GM19239 (cell line): Measurements from ENCODE around the gene RASSF5.

Source experiments
- DNase-seq: peaks from one replicate; pipeline ENCODE4 v3.0.0; 2011; ENCODE audit warnings: low spot score; ENCODE audit not compliant: insufficient read length
- FAIRE-seq: peaks from 2 replicates; lab custom pipeline; 2011; peaks lifted over from hg19 to GRCh38; lab: Jason Lieb, UNC

RASSF5 gene

DNA sequence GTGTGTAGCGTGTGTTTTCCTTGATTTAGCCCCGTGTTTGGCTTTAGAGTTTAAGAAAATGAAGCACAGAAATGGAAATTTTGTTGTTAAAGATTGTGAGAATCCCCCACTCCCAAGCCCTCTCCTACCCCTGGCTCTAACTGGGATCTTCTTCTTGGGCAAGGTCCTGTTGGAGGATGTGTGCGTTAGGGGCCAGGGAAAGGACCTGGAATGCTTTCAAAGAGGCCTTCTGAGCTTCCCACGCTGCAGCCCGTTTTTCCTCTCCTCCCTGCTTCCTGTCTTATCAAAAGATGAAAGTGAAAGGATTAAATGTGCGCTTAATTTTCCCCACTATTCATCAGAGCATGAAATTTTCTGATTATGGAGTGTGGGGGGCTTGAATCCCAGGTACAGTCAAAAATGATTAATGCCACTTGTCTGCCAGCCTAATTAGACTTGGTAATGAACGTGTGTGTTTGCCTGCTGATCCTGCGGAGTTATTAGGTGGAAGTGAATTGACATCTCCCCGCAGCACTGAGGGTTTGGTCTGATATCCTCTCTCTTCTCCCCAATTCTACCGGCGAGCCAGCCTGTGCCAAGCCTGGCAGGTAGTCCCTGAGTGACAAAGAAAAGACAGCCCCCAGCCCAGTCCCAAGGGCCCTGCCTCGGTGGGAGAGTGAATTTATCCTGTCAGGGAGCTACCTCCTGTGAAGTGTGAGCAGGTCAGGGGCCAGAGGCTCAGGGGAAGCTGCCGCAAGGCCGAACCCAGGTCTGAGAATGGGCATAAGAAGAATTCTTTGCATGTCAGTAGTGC lies 4.9 kb downstream of the RASSF5 start:
- DNase-seq = no peak
- no peak for FAIRE-seq

DNA sequence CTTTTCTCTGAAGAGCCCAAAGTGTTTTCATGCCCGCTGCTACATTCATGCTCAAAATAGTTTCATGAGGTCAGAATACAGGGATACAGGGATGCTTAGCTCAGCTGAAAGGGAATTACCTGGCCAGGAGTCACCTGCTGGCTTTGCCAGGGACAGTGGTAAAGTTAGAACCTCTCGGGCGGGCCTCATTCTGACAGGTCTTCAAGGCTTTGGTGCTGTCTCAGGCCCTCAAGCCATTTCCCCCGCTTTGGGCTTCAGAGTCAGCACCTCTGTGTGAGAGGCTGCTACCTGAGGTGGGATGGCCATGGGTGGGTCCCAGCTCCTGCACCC lies 5.5 kb downstream of the RASSF5 start:
- DNase-seq (no peak), FAIRE-seq (no peak)

DNA sequence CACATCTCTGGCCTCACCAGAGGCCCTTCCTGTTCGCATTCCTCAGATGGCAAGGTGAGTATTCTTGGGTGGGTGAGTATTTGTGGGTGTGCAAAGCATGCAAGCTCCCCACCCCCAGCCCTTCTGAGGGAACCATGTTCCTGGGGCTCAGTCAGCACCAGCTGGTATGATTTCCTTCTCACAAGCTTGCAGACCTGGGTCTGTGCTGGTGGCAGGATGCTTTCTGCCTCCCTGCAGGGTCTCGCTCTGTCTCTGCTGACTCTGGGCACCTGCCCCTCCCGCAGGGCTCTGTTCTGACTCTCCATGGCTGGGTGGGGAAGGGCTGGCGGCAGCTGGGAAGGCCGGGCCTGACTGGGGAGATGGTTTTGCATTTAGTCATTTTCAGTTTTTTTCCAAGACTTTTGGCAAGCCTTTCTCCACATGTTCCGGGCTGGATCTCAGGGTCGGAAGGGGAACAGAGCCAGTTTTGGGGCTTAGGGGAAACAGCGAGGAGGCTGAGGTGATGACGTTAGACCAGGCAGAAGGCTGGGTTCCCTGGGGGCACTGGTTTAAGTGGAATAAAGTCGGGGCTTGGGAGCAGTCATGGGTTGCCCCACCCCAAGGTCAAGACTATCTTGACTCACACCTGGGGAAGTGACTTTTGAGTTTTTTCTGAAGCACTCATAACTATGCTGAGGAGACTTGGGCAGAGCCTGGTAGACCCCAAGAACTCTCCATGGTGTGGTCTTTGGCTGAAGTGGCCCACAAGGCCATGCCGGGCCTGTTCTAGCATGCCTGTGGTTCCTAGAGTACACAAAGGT lies 6.2 kb downstream of the RASSF5 start:
- FAIRE-seq = no peak
- DNase-seq = no peak

DNA sequence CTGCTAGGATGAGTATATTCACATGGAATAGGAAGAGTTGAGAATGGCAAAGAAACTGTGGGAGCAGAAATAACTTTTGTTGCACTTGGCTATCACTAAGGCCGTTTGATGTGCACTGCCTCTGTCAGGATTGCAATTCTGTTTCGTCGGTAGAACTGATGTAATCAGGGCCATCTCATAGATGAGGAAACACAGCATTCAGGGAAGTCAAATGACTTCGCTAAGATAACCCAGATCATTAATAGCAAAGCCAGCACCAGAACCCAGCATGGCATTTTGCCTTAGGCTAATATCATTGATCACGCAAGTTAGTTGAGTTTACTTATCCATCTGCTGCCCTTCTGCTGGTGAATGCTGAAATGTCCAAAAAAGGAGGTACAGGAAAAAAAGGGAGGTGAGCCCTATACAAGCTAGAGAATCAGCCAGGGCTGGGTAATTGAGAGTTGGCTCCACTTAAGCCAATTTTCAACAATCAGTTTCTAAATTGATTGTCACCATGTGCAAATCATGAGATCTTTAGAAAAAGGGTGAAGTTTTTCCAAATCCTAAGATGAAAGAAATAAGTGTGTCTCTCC lies 7.6 kb downstream of the RASSF5 start:
- FAIRE-seq = no peak
- DNase-seq = no peak

DNA sequence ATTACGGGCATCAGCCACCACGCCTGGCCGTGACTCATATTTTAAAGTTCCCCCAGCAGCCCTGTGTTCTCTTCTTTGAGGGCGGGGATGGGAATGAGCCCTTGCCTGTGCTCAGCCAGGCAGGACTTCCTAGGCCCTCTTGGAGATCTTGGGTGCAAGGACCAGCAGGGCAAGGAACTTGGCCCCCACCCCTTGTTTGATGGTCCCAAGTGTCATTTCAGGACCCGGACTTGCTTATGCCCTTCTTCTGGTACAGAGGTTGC lies 9.3 kb downstream of the RASSF5 start:
- FAIRE-seq = no peak
- no peak for DNase-seq

DNA sequence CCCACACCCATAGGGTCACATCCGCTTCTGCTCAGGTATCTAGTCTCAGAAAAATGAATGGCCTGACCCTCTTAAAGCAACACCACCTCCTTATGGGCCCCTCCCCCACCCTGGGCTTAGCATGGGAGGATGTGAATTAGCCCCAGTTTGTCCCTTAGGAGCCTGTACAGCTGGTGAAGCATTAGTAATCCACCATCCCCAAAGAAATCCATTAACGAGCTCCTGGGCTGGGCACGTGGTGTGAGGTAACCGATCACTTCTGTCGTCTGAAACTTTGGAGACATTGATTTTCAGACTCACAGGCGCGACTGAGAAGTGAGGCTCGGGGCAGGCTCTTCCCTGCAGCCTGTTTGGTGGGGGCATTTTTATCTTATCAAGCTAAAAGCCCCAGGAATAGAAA lies 10.5 kb downstream of the RASSF5 start:
- FAIRE-seq (no peak), DNase-seq (no peak)

DNA sequence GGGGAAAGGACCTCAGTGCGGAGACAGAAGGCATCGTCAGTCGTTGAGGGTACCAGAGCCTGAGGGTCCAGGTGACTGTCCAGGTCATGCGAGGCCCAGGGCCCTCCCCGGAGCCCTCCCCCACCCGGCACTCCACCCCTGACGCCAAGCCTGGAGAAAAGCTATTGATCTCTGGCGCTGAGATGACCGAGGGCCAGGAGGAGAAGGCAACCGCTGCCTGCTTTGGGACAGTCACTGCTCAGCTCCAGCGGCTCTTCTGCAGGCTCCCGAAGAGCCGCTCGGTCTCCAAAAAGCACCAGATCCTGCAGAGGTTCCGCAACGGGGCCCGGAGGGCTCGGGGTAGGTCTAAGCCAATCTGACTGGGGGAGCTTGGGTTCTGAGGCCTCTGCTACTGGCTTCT lies 10.9 kb downstream of the RASSF5 start:
- DNase-seq (no peak), FAIRE-seq (no peak)

DNA sequence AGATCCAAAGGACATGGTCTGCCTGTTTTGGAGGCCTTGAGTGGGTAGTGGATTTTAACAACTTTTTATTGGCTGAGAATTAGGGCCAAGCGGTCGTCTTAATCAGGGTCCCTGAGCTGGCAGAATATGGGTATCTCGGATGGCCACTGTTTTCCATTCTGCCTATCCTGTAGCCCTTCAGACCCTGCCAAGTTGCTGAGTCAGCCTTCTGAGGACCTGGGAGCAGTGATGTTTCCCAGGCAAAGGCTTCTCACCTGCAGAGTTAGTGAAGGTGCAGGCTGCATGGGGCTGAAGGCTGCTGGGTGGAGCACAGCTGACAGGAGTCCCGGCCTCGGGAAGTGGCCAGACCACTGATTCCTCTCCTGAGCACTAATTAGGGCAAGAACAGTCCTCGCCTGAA lies 11.4 kb downstream of the RASSF5 start:
- DNase-seq (no peak), FAIRE-seq (no peak)

DNA sequence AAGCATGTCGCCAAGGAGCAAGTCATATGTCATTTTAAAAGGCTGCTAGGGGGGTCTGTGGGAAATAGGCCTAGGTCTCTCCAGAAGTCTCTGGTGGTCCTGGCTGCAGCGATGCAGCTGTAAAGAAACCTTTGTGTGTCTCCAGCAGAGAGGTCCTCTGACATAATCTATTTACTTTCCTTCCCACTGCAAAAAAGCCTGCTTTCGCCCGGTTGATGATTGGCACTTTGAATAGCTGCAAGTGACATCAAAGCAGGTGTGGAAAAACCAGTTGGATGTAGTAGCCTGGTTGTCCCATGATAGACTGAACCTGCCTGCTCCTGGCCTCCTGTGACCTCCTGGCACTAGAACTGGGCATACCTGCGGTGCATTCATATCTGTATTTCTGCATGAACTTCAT lies 13.8 kb downstream of the RASSF5 start:
- FAIRE-seq = no peak
- no peak for DNase-seq

DNA sequence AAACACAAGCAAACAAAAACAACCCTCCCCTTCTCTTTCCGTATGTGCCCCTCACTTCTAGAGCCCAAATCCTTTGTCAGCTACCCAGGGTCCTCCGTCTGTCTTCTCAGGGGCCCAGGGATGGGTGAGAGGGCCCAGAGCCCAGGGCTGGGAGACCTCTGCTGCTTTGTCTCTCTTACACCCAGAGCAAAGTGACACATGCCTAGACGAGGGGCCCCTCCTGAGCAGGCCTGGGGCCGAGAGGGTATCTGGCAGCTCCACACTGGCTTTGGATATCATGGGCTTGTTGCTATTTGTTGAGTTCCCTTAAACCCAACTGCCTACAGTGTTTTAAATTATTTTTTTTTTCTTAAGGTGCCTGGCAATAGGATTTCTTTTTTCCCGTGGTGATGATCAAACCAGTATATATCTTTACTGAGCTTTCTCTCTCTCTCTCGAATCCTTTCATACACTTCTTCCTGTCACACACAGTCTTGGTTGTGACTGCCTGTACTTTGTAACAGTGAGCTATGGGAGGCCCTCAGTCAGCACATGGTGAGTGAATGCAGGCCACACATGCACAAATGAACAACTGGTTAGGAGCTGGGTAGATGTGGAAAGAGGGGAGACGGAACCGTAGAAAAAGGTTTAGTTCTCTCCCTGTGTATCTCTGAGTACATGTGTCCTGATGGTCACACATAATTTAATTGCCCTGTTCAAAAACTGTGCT lies 14.5 kb downstream of the RASSF5 start:
- DNase-seq (no peak), FAIRE-seq (no peak)

DNA sequence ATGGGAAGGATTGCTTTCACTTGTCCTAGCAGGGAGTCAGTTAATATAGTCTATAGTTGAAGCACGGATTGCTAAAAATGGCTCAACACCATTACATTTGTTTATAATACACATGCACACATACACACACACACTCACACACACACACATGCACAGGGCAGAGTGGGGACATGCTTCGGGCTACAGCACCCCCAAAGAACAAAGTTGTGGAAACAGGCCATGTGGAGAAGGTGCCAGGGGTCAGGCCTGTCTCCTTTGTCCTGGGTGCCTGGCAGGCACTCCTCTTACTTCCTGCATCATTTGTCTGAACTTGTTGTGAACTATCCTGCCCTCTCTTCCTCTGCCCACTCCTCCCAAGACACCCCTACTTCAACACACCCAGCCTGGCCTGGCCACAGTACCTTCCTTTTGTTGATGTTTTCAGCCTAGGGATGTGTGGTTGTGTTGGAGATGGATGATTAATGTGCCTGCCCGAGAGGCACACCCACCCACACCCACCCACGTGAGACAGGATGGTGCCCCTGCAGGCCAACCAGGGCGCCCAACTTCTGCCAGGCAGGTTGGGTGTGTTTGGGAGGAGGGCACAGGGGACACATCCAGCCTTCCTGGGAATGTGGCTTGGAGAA lies 17.5 kb downstream of the RASSF5 start:
- no peak for FAIRE-seq
- DNase-seq = no peak

DNA sequence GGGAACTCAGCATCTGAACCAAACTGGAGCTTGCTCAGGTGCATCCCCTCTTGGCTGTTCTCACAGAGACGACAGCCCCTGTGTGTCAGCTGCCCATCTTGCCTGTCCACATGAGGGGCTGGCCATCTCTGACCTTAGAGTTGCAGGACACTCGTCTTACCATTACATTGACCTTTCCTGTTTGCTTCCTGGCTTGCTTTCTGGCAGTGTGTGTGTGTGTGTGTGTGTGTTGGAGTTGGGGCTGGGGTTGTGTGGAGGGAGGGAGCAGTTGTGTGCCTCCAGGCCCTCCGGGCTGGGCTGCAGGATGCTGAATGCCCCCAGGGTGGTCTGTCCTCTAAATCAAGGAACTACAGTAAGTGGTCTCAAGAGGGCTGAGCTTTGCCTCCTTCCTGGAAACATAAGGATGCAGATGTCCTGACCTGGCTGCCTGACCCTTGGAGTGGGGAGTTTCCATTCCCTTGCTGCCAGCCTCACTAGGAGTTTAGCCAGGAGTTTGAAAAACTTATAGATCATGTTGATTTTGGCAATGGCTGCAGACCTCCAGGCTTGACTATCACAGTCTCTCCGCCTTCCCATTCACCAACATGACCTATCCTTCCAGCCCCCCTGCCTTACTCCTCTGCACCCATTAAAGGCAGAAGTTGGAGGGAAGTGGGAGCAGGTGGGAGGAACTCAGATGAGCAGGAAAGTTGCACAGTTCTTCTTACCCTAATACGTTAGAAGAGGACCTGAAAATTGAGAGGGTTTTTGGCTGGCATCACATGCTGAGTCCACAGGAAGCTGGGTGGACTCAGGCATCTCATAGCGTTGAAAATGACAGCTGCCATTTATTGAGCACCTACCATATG lies 19.0 kb downstream of the RASSF5 start:
- DNase-seq (no peak), FAIRE-seq (no peak)

DNA sequence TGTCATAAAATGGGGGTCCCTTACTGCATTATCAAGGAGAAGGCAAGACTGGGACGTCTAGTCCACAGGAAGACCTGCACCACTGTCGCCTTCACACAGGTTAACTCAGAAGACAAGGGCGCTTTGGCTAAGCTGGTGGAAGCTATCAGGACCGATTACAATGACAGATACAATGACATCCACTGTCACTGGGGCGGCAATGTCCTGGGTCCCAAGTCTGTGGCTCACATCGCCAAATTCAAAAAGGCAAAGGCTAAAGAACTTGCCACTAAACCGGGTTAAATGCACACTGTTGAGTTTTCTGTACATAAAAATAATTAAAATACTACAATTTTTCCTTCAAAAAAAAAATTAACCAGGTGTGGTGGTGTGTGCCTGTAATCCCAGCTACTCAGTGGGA lies 22.1 kb downstream of the RASSF5 start:
- FAIRE-seq = no peak

DNA sequence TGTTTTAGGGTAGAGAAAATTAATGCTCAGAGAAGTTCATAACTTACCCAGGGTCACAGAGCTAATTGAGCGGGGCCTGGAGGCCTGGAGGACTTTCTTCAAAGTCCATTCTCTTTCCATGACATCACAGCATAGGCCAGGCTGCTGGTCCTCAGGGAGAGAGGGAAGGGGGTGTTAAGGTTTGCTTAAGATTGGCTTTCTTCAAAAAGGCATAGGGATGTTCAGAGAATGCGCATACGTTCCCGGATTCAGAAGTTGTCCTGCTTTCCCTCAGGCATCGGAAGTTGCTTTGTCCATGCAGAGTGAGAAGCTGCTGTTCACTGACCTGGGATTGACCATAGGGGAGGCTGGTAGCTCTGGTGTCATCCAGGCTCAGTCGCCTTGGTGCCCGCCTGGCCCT lies 25.0 kb downstream of the RASSF5 start:
- no peak for FAIRE-seq

More for the DNA sequence above, 22.1 kb downstream of the RASSF5 start:
- DNase-seq = no peak

DNA sequence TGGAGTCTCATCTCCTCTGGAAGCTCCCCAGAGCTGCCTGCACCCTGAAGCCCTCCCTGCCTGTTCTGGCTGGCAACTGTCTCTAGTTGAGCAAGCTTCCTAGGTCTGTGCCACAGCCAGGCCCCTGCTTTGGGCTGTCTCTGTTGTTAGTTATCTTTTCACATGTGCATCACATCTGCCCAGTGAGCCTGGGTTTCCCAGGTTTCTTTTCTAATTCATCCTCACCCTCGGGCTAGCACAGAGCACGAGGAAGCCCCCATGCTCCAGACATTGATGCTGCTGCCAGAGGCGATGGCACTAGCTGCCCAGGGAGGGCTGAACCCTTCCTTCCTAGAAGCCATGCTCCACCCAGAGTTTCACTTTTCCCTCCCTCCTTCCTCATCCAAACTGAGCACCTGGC lies 27.2 kb downstream of the RASSF5 start:
- FAIRE-seq (no peak), DNase-seq (no peak)

More for the DNA sequence above, 25.0 kb downstream of the RASSF5 start:
- no peak for DNase-seq

DNA sequence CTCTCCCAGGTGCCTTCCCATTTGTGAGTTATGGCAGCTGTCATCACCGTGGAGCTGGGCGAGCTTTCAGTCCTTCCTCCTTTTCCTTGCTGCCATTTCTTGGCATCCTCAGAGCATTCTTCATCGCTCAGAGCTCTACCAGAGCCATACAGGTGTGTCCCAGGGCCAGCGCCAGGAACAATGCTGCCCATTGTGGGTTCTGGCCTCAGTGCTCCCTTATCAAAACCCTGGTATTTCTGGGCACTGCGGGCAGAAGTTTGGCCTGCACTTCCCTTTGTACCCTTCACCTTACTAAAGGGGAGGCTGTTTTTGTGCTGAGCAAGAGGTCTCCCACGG lies 28.5 kb downstream of the RASSF5 start:
- no peak for DNase-seq
- no peak for FAIRE-seq

DNA sequence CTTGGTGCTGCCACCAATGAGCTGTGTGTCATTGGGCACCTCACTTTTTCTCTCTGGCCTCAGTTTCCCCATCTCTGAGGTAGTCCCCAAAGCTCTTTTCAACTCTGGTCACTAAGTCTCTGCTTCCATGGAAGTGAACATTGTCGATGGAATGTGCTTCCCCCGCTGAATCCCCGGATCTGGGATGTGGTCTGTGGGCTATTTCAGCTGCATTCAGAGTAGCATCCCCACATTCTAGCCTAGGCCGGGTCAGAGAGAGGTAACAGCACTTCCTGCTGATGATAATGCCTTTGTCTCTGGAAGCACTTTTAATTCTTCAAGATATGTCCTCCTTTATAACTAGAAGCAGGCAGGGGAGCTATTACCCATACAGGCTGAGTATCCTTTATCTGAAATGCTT lies 29.8 kb downstream of the RASSF5 start:
- DNase-seq = no peak
- FAIRE-seq = no peak

DNA sequence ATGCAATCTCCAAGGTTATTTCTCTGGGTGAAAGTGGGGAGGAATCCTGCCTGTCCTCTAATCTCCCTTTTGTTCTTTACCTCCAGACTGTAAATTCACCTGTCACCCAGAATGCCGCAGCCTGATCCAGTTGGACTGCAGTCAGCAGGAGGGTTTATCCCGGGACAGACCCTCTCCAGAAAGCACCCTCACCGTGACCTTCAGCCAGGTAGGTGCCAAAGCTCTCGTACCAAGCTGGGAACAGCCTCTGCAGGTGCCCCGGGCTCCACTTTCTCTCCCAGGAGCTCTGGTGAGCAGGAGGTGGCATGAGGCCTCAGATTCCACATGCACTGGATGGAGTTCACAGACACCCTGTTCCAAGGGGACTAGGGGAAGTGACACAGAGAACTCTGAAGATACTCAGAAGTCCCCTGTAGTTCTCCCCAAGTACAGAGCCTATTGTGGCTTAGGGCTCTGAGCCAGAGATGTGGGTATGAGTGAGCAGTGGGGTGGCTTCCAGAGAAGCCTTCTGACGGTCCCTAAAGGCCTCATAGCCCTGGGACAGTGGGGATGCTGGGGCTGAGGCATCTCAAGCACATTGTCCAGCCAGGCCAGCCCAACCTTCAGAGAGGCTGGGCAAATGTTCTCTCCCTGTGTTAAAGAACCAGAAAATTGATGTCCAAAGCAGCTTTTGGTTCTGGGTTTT lies 30.9 kb downstream of the RASSF5 start:
- FAIRE-seq (no peak), DNase-seq (no peak)

DNA sequence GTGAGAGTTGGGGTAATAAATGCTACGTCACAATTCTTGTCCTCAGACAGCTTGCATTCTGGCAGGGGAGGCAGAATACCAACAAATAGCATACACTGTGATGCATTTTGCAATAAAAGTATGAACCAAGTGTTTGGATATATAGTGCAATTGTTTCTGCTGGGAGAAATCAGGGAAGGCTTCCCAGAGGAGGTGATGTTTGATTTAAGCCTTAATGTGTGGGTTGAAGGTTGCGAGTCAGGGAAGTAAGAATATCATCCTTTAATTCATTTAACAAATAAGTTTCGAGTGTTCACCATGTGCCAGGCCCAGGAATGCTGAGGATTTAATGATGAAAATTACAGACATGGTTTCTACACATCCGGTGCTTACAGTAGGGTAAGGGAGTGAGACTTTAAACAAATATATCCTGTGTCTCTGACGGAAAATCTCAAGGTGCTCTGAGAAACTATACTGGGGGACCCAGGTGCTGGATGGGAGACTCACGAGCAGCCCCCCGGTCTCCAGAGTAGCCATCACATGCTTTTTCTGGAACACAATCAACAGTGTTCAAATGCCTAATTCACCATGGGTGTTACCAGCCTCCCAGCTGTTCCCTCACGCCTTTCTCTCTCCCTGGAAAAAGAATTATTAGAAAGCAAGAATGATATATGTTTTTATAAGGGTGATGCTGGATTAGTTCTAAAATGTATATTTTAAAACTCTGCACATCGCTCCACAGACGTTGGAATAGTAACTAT lies 31.7 kb downstream of the RASSF5 start:
- DNase-seq = no peak
- FAIRE-seq = no peak
